H1 (cell line): ENCODE data around the gene RTEL1. TPM values are rescaled to one million over a fixed set of nuclear protein-coding genes. Genes with fewer than 3 reads are reported as not detected.

Experiments
- CTCF ChIA-PET: fragments of 300-600 bp; sonication (Branson Sonifier 250); formaldehyde crosslinking; loops from one replicate; lab custom pipeline; 2021; ENCODE audit not compliant: partially characterized antibody; lab: Charles Lee
- POLR2A ChIA-PET: fragments of 300-600 bp; sonication (Branson Sonifier 250); formaldehyde crosslinking; loops from one replicate; lab custom pipeline; 2021; ENCODE audit warnings: inconsistent platforms; ENCODE audit not compliant: partially characterized antibody; lab: Charles Lee
- DNase-seq, 2 experiments: peaks; one replicate each; pipeline versions ENCODE4 v3.0.0 to v3.0.0-alpha.2; 2010 to 2022; ENCODE audit warnings: low spot score in 2 of 2, low read depth in 1 of 2, mixed read lengths in 1 of 2
- FAIRE-seq: peaks from 2 replicates; lab custom pipeline; 2011; peaks lifted over from hg19 to GRCh38; lab: Jason Lieb, UNC
- H2AFZ ChIP-seq: 2 replicates; pipeline ENCODE4 v1.8.1; 2012; ENCODE audit warnings: low read length, inconsistent platforms
- H2AK5ac ChIP-seq: 2 replicates; pipeline ENCODE4 v1.6.1; 2013; ENCODE audit warnings: low read depth, low read length
- H2BK120ac ChIP-seq: replicated peaks from 2 replicates; pipeline ENCODE3; 2013; ENCODE audit warnings: low read depth, low read length, inconsistent platforms
- H2BK12ac ChIP-seq: 2 replicates; pipeline ENCODE4 v1.6.1; 2013; ENCODE audit warnings: low read depth, low read length
- H2BK15ac ChIP-seq: 2 replicates; pipeline ENCODE4 v1.6.1; 2013; ENCODE audit warnings: low read length
- H2BK20ac ChIP-seq: 2 replicates; pipeline ENCODE4 v1.6.1; 2013; ENCODE audit warnings: low read length
- H2BK5ac ChIP-seq: 2 replicates; pipeline ENCODE4 v1.6.1; 2013; ENCODE audit warnings: low read depth, low read length
- H3K14ac ChIP-seq: 2 replicates; pipeline ENCODE4 v1.6.1; 2013; ENCODE audit warnings: inconsistent platforms; ENCODE audit not compliant: insufficient read length
- H3K18ac ChIP-seq: 2 replicates; pipeline ENCODE4 v1.6.1; 2013; ENCODE audit warnings: low read length; ENCODE audit errors: extremely low read depth
- H3K23ac ChIP-seq: 2 replicates; pipeline ENCODE4 v1.6.1; 2013; ENCODE audit warnings: inconsistent platforms; ENCODE audit not compliant: insufficient read length
- H3K23me2 ChIP-seq: 2 replicates; pipeline ENCODE4 v1.6.1; 2013; ENCODE audit warnings: low read depth, low read length
- H3K27ac ChIP-seq: 2 replicates; pipeline ENCODE4 v1.6.1; 2011; ENCODE audit warnings: low read depth, low read length, inconsistent platforms
- H3K27me3 ChIP-seq, 4 experiments: replicated peaks in 1 of 4; 1 replicate in 1 of 4; 2 replicates in 3 of 4; pipeline versions ENCODE4 v1.6.1 to v1.8.1; 2011 to 2013; ENCODE audit warnings: low read length in 3 of 4, mild to moderate bottlenecking in 3 of 4, inconsistent platforms in 2 of 4, mixed read lengths in 2 of 4, moderate library complexity in 1 of 4; ENCODE audit not compliant: control insufficient read depth in 3 of 4, insufficient read depth in 3 of 4; ENCODE audit errors: extremely low read depth in 1 of 4
- H3K36me3 ChIP-seq, 4 experiments: 2 replicates each; pipeline versions ENCODE4 v1.6.1 to v1.8.1; 2011 to 2013; ENCODE audit warnings: mild to moderate bottlenecking in 4 of 4, low read length in 3 of 4, moderate library complexity in 2 of 4, control low read depth in 1 of 4, inconsistent platforms in 1 of 4; ENCODE audit not compliant: insufficient read depth in 4 of 4, control insufficient read depth in 2 of 4
- H3K4ac ChIP-seq: replicated peaks from 2 replicates; pipeline ENCODE3; 2013; ENCODE audit warnings: low read length, low read depth, mixed read lengths, inconsistent platforms; ENCODE audit not compliant: insufficient read length
- H3K4me1 ChIP-seq, 4 experiments: replicated peaks in 1 of 4; 1 replicate in 1 of 4; 2 replicates in 3 of 4; pipeline versions ENCODE4 v1.6.1 to v1.8.1; 2011 to 2013; ENCODE audit warnings: low read length in 3 of 4, inconsistent platforms in 2 of 4, mixed read lengths in 1 of 4; ENCODE audit not compliant: insufficient read depth in 4 of 4, control insufficient read depth in 3 of 4
- H3K4me2 ChIP-seq, 2 experiments: 2 replicates each; pipeline versions ENCODE4 v1.6.1 to v1.8.1; 2011 to 2013; ENCODE audit warnings: low read depth in 2 of 2, low read length in 2 of 2, control low read depth in 1 of 2, inconsistent platforms in 1 of 2, mild to moderate bottlenecking in 1 of 2; ENCODE audit not compliant: insufficient read depth in 1 of 2
- H3K4me3 ChIP-seq, 4 experiments: fragments of 200-600, 300-600 bp in 1 of 4; sonication (generic), shearing (Covaris generic), sonication (Bioruptor Twin) in 1 of 4; 2 replicates each; pipeline versions ENCODE4 v1.5.1 to v1.8.1; 2011 to 2016; ENCODE audit warnings: low read length in 4 of 4, low read depth in 3 of 4, control low read depth in 2 of 4, inconsistent platforms in 2 of 4, mild to moderate bottlenecking in 2 of 4, mixed read lengths in 1 of 4, moderate library complexity in 1 of 4; ENCODE audit not compliant: insufficient read depth in 2 of 4; ENCODE audit errors: extremely low read depth in 1 of 4
- H3K56ac ChIP-seq: replicated peaks from 2 replicates; pipeline ENCODE3; 2013; ENCODE audit warnings: low read depth, mild to moderate bottlenecking, mixed read lengths, low read length, inconsistent platforms; ENCODE audit not compliant: insufficient read length
- H3K79me1 ChIP-seq: 2 replicates; pipeline ENCODE4 v1.6.1; 2013; ENCODE audit warnings: low read depth, low read length, control low read depth
- H3K79me2 ChIP-seq, 2 experiments: 2 replicates each; pipeline versions ENCODE4 v1.6.1 to v1.8.1; 2012 to 2013; ENCODE audit warnings: low read length in 2 of 2, mild to moderate bottlenecking in 2 of 2, inconsistent platforms in 1 of 2; ENCODE audit not compliant: insufficient read depth in 2 of 2, control insufficient read depth in 1 of 2
- H3K9ac ChIP-seq, 4 experiments: replicated peaks in 1 of 4; 1 replicate in 1 of 4; 2 replicates in 3 of 4; pipeline versions ENCODE4 v1.6.1 to v1.8.1; 2011 to 2013; ENCODE audit warnings: low read depth in 3 of 4, low read length in 3 of 4, control low read depth in 2 of 4, mild to moderate bottlenecking in 2 of 4, moderate library complexity in 2 of 4, inconsistent platforms in 1 of 4; ENCODE audit errors: extremely low read depth in 1 of 4
- H3K9me3 ChIP-seq, 2 experiments: 2 replicates each; pipeline versions ENCODE4 v1.6.1 to v1.8.1; 2012 to 2013; ENCODE audit warnings: mild to moderate bottlenecking in 2 of 2, moderate library complexity in 2 of 2, control low read depth in 1 of 2, inconsistent platforms in 1 of 2, low read depth in 1 of 2, low read length in 1 of 2, mixed read lengths in 1 of 2; ENCODE audit not compliant: insufficient read depth in 2 of 2
- H4K20me1 ChIP-seq, 2 experiments: replicated peaks in 1 of 2; 2 replicates each; pipeline versions ENCODE3 to v1.8.1; 2011 to 2013; ENCODE audit warnings: inconsistent platforms in 2 of 2, low read length in 2 of 2, mild to moderate bottlenecking in 1 of 2; ENCODE audit not compliant: insufficient read depth in 2 of 2, control insufficient read depth in 1 of 2
- H4K5ac ChIP-seq: 2 replicates; pipeline ENCODE4 v1.6.1; 2013; ENCODE audit warnings: low read length, low read depth, mixed read lengths, inconsistent platforms; ENCODE audit not compliant: insufficient read length
- H4K8ac ChIP-seq: 2 replicates; pipeline ENCODE4 v1.8.0; 2013; ENCODE audit warnings: mild to moderate bottlenecking, moderate library complexity, low read length, inconsistent platforms; ENCODE audit not compliant: insufficient read depth; ENCODE audit errors: extremely low read depth
- H4K91ac ChIP-seq: replicated peaks from 2 replicates; pipeline ENCODE3; 2013; ENCODE audit warnings: low read length, mixed read lengths, inconsistent platforms; ENCODE audit not compliant: insufficient read length
- WGBS, 2 experiments: shearing (Covaris generic) in 1 of 2; methylation state at CpG; one replicate each; pipeline versions ENCODE4 v1.1.6 to v1.1.7; 2013 to 2015; ENCODE audit warnings: low lambda C conversion rate in 2 of 2, mixed read lengths in 2 of 2, inconsistent platforms in 1 of 2, low coverage in 1 of 2, missing lambda C conversion rate in 1 of 2; ENCODE audit not compliant: insufficient replicate concordance in 2 of 2, insufficient coverage in 1 of 2, insufficient read length in 1 of 2; ENCODE audit errors: extremely low coverage in 1 of 2, missing lambda C conversion rate in 1 of 2; 5-methylcytosine and 5-hydroxymethylcytosine counted together
- polyA plus RNA-seq, 7 experiments: library from polyadenylated mRNA; depleted of rRNA in 3 of 7; stranded (reverse) in 5 of 7; unstranded in 2 of 7; fragments of >200 nt in 5 of 7; fragments of 200-250 nt in 2 of 7; gene quantifications; 1 replicate in 5 of 7; 2 replicates in 1 of 7; 4 replicates in 1 of 7; pipeline versions ENCODE4 v1.2.1 to v1.2.3, GENCODE V29; 2011 to 2013; ENCODE audit warnings: missing spikeins in 2 of 7, mixed read lengths in 2 of 7
- total RNA-seq: library from RNA; stranded (reverse); fragmentation: NEBNext Ultra II Directional; extraction: Animal tissue kit (Norgen Biotek cat#: 25700); gene quantifications from 2 replicates; pipeline ENCODE4 v1.2.1, GENCODE V29; 2021

RTEL1 gene
- total and polyA plus RNA-seq, 2 of the 8 experiments (the other 6 are each of a cell fraction or from before 2014, with no cell fraction given): 16.2 to 37.1 TPM

GRCh38 chr20:63636752-63637628 lies 21.1 kb upstream of the RTEL1 start:
- no peaks in the 10 kb centered on the region for H3K23me2 ChIP-seq
- peak overlapping the region; percentile 85 for H3K4ac ChIP-seq
- H3K18ac ChIP-seq: peak overlapping the region; percentile 60; the same call in 1 of the 2 replicates
- H2BK20ac ChIP-seq: no peak overlapping the region
- H3K36me3 ChIP-seq: no peaks in the 10 kb centered on the region
- H4K91ac ChIP-seq: no peak overlapping the region
- H3K4me3 ChIP-seq: no peak overlapping the region
- H3K14ac ChIP-seq: no peak overlapping the region
- H3K4me1 ChIP-seq: peaks cover 0 to 7% (median 0%) of the 10 kb centered on the region in 4 experiments; a peak in 1 of 7 replicates
- no peak overlapping the region for H3K4me2 ChIP-seq
- no peak overlapping the region for H4K5ac ChIP-seq
- FAIRE-seq (no peak), DNase-seq (no peak)
- no peaks in the 10 kb centered on the region for H3K9me3 ChIP-seq
- H3K27me3 ChIP-seq: no peaks in the 10 kb centered on the region
- POLR2A ChIA-PET: no interaction called here
- no peak overlapping the region for H2BK120ac ChIP-seq
- H2AK5ac ChIP-seq: no peak overlapping the region
- no peaks in the 10 kb centered on the region for H4K20me1 ChIP-seq
- H2BK12ac ChIP-seq: no peak overlapping the region
- H3K9ac ChIP-seq: no peak overlapping the region
- H2BK5ac ChIP-seq: no peak overlapping the region
- H3K23ac ChIP-seq: no peak overlapping the region
- peak overlapping the region; percentile 46 for H4K8ac ChIP-seq
- no peak overlapping the region for H2BK15ac ChIP-seq
- no peak overlapping the region for H3K56ac ChIP-seq
- H2AFZ ChIP-seq: no peak overlapping the region
- CTCF ChIA-PET: interaction anchor here (1.0 to 1.6 kb wide), 4 partner anchors 23 to 99 kb away, joined by 3 to 6 read pairs (median 4); no protein-coding TSS in a partner anchor
- no peaks in the 10 kb centered on the region for H3K79me2 ChIP-seq
- 85% methylated on average over 19 of the region's 19 CpGs; no CpG with 5 or more reads in 1 of the 2 experiments for WGBS, 2 experiments
- H3K27ac ChIP-seq: no peak overlapping the region
- no peaks in the 10 kb centered on the region for H3K79me1 ChIP-seq
